Mesodermal cell (in vitro differentiated cells): ENCODE data around the gene MRPL19.
A peak's percentile ranks its signal among the peaks of the same experiment; 100 is the strongest.

ENCODE experiments used
- H3K27ac ChIP-seq: 2 replicates; pipeline ENCODE4 v1.7.0; 2013; ENCODE audit warnings: mild to moderate bottlenecking, low read depth, low read length, moderate library complexity; ENCODE audit not compliant: severe bottlenecking
- H3K36me3 ChIP-seq: 2 replicates; pipeline ENCODE4 v1.7.1; 2013; ENCODE audit warnings: mild to moderate bottlenecking, low read length, moderate library complexity; ENCODE audit not compliant: control insufficient read depth, insufficient read depth
- H3K4me1 ChIP-seq: one replicate; pipeline ENCODE4 v1.7.1; 2013; ENCODE audit warnings: mild to moderate bottlenecking, low read length; ENCODE audit not compliant: insufficient read depth, control insufficient read depth, poor library complexity, severe bottlenecking
- H3K4me3 ChIP-seq: 2 replicates; pipeline ENCODE4 v1.7.0; 2013; ENCODE audit warnings: low read length, control low read depth, mild to moderate bottlenecking; ENCODE audit not compliant: insufficient read depth, poor library complexity, severe bottlenecking; ENCODE audit errors: extremely low read depth
- H3K9me3 ChIP-seq: 2 replicates; pipeline ENCODE4 v1.7.1; 2013; ENCODE audit warnings: mild to moderate bottlenecking, low read length, moderate library complexity; ENCODE audit not compliant: control insufficient read depth
- WGBS, 2 experiments: methylation state at CpG; one replicate each; pipeline ENCODE4 v1.1.5; 2013; ENCODE audit warnings: missing lambda C conversion rate in 2 of 2; ENCODE audit not compliant: insufficient coverage in 2 of 2; 5-methylcytosine and 5-hydroxymethylcytosine counted together

MRPL19 gene

DNA sequence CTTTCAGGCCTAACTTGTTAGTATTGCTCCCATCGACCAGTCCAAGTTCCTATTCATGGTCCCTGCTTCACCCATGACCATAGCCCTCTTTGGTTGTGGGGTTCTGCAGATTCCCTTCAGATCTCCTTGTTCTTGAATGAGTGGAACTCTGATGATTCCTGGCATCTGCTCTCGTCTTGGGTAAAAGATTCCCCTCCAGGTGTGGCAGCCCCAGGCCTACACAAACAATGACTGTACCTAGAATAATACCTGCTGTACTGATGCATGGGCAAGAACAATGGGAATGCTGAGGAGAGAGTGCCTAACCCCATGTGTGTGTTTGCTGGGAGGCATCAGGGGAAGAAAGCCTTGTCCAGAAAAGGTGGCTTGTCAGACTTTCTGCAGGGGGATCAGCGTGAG is 39.2 kb upstream of the MRPL19 start:
- H3K9me3 ChIP-seq, result no peaks in the 10 kb centered on the region
- WGBS, 2 experiments, result 89 to 93% methylated on average over 2 to 3 of the region's 3 CpGs
- no peak overlapping the region for H3K4me3 ChIP-seq
- no peak overlapping the region for H3K27ac ChIP-seq
- peaks cover 12% of the 10 kb centered on the region for H3K4me1 ChIP-seq
- no peaks in the 10 kb centered on the region for H3K36me3 ChIP-seq

DNA sequence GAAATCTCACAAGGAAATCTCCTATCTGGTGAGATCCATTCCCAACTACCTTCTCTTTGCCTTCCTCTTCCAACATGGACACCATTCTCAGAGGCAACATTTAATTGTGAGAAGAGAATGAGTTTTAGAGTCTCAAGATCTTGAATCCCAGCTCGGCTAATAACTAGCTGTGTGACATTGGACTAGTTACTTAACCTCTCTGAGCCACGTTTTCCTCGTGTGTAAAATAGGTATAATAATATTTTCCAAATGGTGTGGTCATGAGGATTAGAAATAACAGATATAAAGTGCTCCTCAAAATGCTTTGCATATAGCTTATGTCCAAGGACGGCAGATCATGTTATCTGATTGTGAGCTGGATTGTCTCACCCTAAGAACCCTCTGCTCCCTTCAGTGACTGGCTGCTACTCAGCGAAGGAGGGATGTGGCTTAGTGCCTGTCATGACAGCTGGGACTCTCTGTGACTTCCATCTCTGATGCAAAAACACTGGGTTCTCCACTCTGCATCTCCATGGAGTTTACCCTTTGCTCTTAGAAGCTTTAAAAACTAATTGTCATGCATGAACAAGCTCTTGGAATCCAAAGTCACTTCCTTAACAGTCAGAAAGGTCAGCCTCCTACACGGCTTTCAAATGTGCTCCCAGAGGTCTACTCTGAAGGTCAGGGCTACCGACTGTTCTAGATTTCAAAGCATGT is 38.4 kb upstream of the MRPL19 start:
- peak overlapping the region; percentile 81 for H3K27ac ChIP-seq

DNA sequence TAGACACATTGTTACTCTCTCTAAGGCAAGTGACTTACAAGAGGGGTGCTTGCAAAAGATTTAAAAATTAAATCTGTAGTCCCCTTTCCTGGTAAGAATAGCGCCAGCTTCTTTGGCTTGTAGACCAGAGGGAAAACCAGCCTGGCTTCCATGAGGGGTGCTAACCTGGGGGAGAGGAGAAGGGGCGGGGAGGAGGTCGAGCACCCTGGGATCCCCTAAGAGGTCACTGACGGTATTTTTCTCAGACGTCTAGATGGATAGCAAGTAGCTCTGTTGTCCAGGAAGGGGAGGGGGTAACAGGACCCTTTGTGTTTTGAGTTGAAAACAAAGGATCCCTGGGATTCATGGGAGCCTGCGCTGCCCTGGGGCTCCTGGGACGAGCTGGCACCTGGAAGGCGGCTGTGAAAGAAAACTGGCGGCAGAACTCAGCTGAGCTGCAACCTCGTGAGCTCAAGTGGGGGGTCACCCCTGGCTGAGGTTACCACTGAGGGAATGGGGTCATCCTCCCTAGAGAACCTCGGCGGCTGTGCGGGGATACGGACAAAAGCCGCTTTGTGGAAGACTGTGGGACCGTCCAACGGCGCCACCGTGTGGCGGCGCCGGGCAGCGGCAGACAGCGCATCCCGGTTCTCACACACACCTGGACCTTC is 37.8 kb upstream of the MRPL19 start:
- Histone ChIP-seq H3K27ac (peak overlapping the region; percentile 81), H3K9me3 (no peaks in the 10 kb centered on the region), H3K4me3 (no peak overlapping the region), H3K4me1 (peaks cover 12% of the 10 kb centered on the region), H3K36me3 (no peaks in the 10 kb centered on the region)
- 9 to 15% methylated on average over 19 to 24 of the region's 25 CpGs for WGBS, 2 experiments

More for the DNA sequence above, 38.4 kb upstream of the MRPL19 start:
- H3K4me1 ChIP-seq, result peaks cover 12% of the 10 kb centered on the region
- 74 to 81% methylated on average over 5 to 7 of the region's 7 CpGs for WGBS, 2 experiments
- H3K4me3 ChIP-seq, result no peak overlapping the region
- H3K9me3 ChIP-seq, result no peaks in the 10 kb centered on the region
- no peaks in the 10 kb centered on the region for H3K36me3 ChIP-seq

DNA sequence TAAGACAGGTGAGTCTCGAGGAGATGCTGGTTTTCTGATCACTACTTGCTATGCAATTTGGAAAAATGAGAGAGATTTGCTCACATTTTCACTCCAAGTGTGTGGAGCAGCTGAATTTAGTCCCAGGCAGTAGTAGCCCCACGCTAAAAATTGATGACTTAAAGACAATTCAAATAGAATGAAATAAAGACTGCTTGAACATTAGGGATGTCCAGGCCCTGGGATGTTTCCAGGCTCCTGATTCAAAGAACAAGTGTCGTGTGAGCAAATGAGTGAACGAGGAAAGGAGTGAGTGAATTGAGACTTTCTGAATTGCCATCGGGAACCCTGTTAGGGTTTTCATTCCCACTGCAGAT is 37.3 kb upstream of the MRPL19 start:
- 25 to 45% methylated on average over 2 to 3 of the region's 5 CpGs for WGBS, 2 experiments
- no peaks in the 10 kb centered on the region for H3K9me3 ChIP-seq
- H3K4me3 ChIP-seq, result no peak overlapping the region
- no peak overlapping the region for H3K27ac ChIP-seq
- H3K4me1 ChIP-seq, result peaks cover 12% of the 10 kb centered on the region
- no peaks in the 10 kb centered on the region for H3K36me3 ChIP-seq

DNA sequence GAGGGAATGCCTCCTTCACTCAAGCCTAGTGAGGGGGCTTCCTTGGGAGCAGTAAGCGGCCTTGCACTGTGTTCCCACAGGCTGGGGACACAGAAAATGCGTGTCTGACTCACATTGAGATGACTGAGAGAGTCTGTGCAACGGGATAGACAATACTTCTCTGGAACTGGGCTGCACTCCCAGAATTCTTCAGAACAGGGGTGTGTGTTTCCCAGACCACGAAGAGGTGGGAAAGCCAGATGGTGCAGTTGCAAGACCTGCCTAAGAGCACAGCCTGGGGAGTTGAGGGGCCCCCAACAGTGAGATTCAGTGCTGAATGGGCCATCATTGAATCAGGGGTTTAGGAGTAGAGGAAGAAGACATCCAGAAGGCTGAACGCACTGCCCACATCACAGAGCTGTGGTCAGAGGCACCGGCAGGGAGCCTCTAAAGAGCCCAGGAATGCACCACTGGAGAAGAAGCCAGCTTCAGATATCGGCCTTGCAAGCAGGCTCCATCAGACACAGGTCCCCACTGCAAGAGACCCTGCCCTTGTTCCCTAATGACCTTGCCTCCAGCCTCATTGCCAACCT is 36.6 kb upstream of the MRPL19 start:
- Histone ChIP-seq H3K36me3 (no peaks in the 10 kb centered on the region), H3K4me1 (peaks cover 12% of the 10 kb centered on the region), H3K27ac (no peak overlapping the region), H3K4me3 (no peak overlapping the region), H3K9me3 (no peaks in the 10 kb centered on the region)
- WGBS, 2 experiments, result 73 to 88% methylated on average over 7 of the region's 7 CpGs

DNA sequence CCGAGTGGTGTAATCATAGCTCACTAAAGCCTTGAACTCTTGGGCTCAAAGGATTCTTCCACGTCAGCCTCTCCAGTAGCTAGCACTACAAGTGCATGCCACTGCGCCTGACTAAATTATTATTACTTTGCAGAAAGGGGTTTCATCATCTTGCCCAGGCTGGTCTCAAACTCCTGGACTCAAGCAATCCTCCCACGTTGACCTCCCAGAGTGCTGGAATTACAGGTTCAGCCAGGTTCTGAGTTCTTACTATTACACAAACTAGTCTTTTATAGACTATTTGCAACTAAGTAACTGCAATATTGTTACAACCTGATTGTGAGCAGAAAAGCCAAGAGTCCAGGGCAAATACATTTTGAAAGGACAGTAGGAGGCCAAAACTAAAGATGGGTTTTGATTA is 35.9 kb upstream of the MRPL19 start:
- H3K4me3 ChIP-seq, result no peak overlapping the region
- H3K27ac ChIP-seq, result no peak overlapping the region
- no peaks in the 10 kb centered on the region for H3K9me3 ChIP-seq
- H3K4me1 ChIP-seq, result peaks cover 11% of the 10 kb centered on the region
- no peaks in the 10 kb centered on the region for H3K36me3 ChIP-seq
- WGBS, 2 experiments, result 73 to 87% methylated on average over 4 of the region's 4 CpGs

DNA sequence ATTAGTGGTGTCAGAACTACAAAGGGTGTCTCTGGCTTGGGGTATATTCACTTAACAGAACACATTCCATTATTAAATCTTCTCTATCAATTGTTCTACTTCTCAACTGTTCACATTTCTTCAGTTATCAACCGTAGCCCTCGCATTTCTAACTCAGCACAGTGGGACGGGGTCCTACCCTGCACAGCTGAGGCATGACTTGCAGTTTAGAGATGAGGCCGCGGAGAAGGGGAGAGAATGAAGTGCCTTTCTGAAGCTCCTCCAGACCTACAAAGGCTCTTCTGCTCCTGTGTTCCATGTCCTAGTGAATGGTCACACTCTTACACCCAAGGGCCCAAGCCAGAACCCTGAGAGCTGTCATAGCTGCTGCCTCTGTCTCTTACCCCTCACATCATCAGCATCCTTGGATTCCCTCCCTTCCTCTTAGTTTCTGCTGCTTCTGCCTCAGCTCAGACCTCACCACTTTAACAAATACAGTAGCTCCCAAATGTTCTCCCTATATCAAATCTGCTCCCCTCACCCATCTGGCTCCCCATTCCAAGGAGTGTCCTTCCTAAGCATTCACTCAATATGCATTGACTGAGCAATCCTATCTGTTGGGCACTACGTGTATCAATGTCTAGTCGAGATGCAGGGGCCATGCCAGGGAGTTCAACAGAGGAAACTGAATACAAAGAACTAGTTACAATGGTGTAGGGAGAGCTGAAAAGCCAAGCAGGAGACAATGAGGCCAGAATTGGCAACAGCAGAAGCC is 34.3 kb upstream of the MRPL19 start:
- 87 to 88% methylated on average over 5 to 6 of the region's 7 CpGs for WGBS, 2 experiments
- no peak overlapping the region for H3K27ac ChIP-seq
- peaks cover 3% of the 10 kb centered on the region for H3K9me3 ChIP-seq
- H3K4me3 ChIP-seq, result no peak overlapping the region
- no peaks in the 10 kb centered on the region for H3K4me1 ChIP-seq
- H3K36me3 ChIP-seq, result no peaks in the 10 kb centered on the region

DNA sequence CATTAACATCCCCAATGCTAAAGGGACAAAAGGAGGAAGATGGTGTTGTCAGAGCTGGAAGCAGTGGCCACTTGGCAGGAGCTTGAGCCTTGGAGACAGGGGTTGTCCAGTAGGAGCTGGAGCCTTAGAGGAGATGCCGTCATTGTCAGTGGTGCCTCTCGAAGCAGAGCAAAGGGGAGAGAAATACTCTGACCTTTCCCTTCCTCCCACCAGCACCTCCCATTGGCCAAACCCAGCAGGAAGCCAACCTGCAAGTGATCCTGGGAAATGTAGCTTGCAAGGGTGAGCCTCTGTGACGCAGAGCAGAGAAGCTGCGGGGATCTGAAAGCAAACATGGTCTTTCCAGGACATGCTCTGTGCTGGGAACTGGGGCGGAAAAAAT is 33.7 kb upstream of the MRPL19 start:
- H3K9me3 ChIP-seq, result peaks cover 3% of the 10 kb centered on the region
- WGBS, 2 experiments, result 90 to 94% methylated on average over 2 of the region's 5 CpGs
- no peaks in the 10 kb centered on the region for H3K4me1 ChIP-seq
- no peak overlapping the region for H3K4me3 ChIP-seq
- H3K27ac ChIP-seq, result no peak overlapping the region
- H3K36me3 ChIP-seq, result no peaks in the 10 kb centered on the region

DNA sequence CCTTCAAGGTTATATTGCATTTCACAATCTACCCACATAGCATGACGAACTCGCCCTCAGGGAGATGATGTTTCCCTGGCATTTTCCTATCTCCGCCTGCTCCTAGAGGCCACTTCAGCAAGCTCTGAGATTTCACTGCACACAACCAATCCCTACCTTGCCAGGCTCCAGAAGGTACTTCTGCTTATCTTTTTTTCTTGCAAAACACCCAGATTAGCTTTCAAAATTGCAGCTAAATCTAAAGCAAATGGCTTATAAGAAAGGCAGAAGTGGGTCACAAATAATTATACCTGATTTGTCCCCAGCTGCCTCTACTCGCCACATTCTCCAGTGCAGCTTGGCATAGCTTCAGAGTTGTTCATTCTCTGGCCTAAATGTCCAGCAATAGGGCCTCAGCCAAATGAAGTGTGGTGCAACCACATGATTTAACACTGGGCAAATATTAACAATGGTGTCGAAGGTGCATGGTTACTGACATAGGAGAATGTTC is 32.4 kb upstream of the MRPL19 start:
- Histone ChIP-seq H3K36me3 (no peaks in the 10 kb centered on the region), H3K4me1 (no peaks in the 10 kb centered on the region), H3K4me3 (no peak overlapping the region), H3K27ac (no peak overlapping the region), H3K9me3 (peaks cover 3% of the 10 kb centered on the region)
- WGBS, 2 experiments, result 92 to 94% methylated on average over 4 of the region's 5 CpGs

DNA sequence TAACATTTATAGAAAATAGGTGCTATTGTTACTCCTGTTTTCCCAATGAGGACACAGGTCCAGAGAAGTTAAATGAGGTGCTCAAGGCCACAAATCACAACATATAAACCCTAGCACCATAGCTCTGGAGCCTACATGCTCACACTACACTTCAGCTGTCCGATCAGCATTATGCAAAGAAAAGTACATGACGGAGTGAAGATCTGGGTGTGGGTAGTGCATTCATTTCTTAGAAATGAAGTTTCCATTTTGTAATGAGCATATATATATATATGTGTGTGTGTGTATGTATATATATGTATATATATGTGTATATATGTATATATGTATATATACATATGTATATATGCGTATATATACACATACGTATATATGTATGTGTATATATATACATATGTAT is 30.2 kb upstream of the MRPL19 start:
- no CpG with 5 or more reads among the region's 4 CpGs for WGBS, 2 experiments
- Histone ChIP-seq H3K27ac (no peak overlapping the region), H3K9me3 (peaks cover 3% of the 10 kb centered on the region), H3K4me1 (no peaks in the 10 kb centered on the region), H3K4me3 (no peak overlapping the region), H3K36me3 (no peaks in the 10 kb centered on the region)
